K562 (cell line): ENCODE results near the gene NRG3. TPM values are rescaled to one million over a fixed set of nuclear protein-coding genes. Genes with fewer than 3 reads are reported as not detected.

Experiments
- ATAC-seq: fragments of 200-7000 bp; cut with Tn5 transposase; 3 replicates; pipeline ENCODE4 v1.9.1; 2020; ENCODE audit warnings: moderate library complexity
- BruUV-seq: library from RNA; stranded (reverse); fragments of 400-500 nt; replicated peaks from 2 replicates; lab custom pipeline; 2021; lab: Mats Ljungman, UMichigan
- CTCF ChIA-PET: fragments of 300-600 bp; formaldehyde crosslinking; extraction: SDS; loops from one replicate; lab custom pipeline; 2021; ENCODE audit warnings: low intra/inter-chr PET ratio; lab: Yijun Ruan, JAX
- POLR2A ChIA-PET: fragments of 300-600, 350-650 bp; sonication (Branson Sonifier 250); formaldehyde crosslinking; extraction: SDS; loops from one replicate; lab custom pipeline; 2021; ENCODE audit warnings: antibody characterized with exemption, inconsistent platforms; lab: Yijun Ruan, JAX
- DNase-seq, 4 experiments: peaks; one replicate each; pipeline versions ENCODE4 v3.0.0 to v3.0.0-alpha.2; 2011 to 2018; ENCODE audit warnings: low spot score in 3 of 4, mixed read lengths in 3 of 4; ENCODE audit errors: extremely low read depth in 1 of 4
- FAIRE-seq: peaks from 2 replicates; lab custom pipeline; 2011; peaks lifted over from hg19 to GRCh38; lab: Jason Lieb, UNC
- H2AFZ ChIP-seq: 2 replicates; pipeline ENCODE4 v1.6.0; 2011; ENCODE audit warnings: low read depth, low read length, control low read depth, inconsistent platforms
- H3K27ac ChIP-seq: fragments of 200-600 bp; 3 replicates; pipeline ENCODE4 v1.8.0; 2011; ENCODE audit warnings: low read depth, mild to moderate bottlenecking, control low read depth, inconsistent platforms, low read length, moderate library complexity, mixed read lengths; ENCODE audit errors: extremely low read depth
- H3K27me3 ChIP-seq, 2 experiments: fragments of 300-600 bp in 1 of 2; 2 replicates in 1 of 2; 3 replicates in 1 of 2; pipeline versions ENCODE4 v1.6.0 to v1.8.0; 2011; ENCODE audit warnings: inconsistent platforms in 2 of 2, low read length in 2 of 2, mild to moderate bottlenecking in 1 of 2, mixed read lengths in 1 of 2, moderate library complexity in 1 of 2; ENCODE audit not compliant: control insufficient read depth in 2 of 2, insufficient read depth in 2 of 2
- H3K36me3 ChIP-seq: fragments of 300-600 bp; 3 replicates; pipeline ENCODE4 v1.8.0; 2011; ENCODE audit warnings: mild to moderate bottlenecking, low read length, inconsistent platforms; ENCODE audit not compliant: control insufficient read depth, insufficient read depth
- H3K4me1 ChIP-seq, 2 experiments: fragments of 200-600 bp in 1 of 2; replicated peaks in 1 of 2; 2 replicates in 1 of 2; 3 replicates in 1 of 2; pipeline versions ENCODE4 v1.5.1 to v1.8.0; 2011; ENCODE audit warnings: inconsistent platforms in 2 of 2, low read length in 2 of 2, mild to moderate bottlenecking in 1 of 2, mixed read lengths in 1 of 2, moderate library complexity in 1 of 2; ENCODE audit not compliant: control insufficient read depth in 2 of 2, insufficient read depth in 2 of 2
- H3K4me2 ChIP-seq: 2 replicates; pipeline ENCODE4 v1.6.1; 2011; ENCODE audit warnings: low read length, control low read depth, inconsistent platforms, mixed read lengths; ENCODE audit not compliant: insufficient read depth
- H3K4me3 ChIP-seq: fragments of 200-600 bp; sonication (generic), shearing (Covaris generic); 2 replicates; pipeline ENCODE4 v1.5.1; 2016; ENCODE audit warnings: control low read depth, inconsistent platforms
- H3K79me2 ChIP-seq: fragments of 200-600 bp; 3 replicates; pipeline ENCODE4 v1.8.0; 2011; ENCODE audit warnings: low read length, inconsistent platforms; ENCODE audit not compliant: control insufficient read depth, insufficient read depth
- H3K9ac ChIP-seq, 2 experiments: 2 replicates each; pipeline versions ENCODE4 v1.6.0 to v1.6.1; 2011; ENCODE audit warnings: low read depth in 2 of 2, low read length in 2 of 2, control low read depth in 1 of 2, inconsistent platforms in 1 of 2, mild to moderate bottlenecking in 1 of 2, mixed read lengths in 1 of 2; ENCODE audit not compliant: insufficient read depth in 1 of 2
- H3K9me1 ChIP-seq: one replicate; pipeline ENCODE4 v1.6.0; 2011; ENCODE audit warnings: inconsistent platforms, mild to moderate bottlenecking, low read length, moderate library complexity; ENCODE audit not compliant: control insufficient read depth, insufficient read depth
- H3K9me3 ChIP-seq: replicated peaks from 2 replicates; pipeline ENCODE4 v1.5.1; 2011; ENCODE audit warnings: low read depth, low read length, inconsistent platforms; ENCODE audit not compliant: control insufficient read depth, insufficient read depth
- H4K20me1 ChIP-seq: replicated peaks from 2 replicates; pipeline ENCODE4 v1.6.1; 2011; ENCODE audit warnings: low read length, inconsistent platforms, mixed read lengths; ENCODE audit not compliant: control insufficient read depth, insufficient read depth
- MTA1 ChIP-seq: fragments of 450-650 bp; IDR thresholded peaks from 2 replicates; pipeline ENCODE4 v1.6.1; 2017; ENCODE audit warnings: borderline replicate concordance
- POLR3G ChIP-seq: IDR thresholded peaks from 2 replicates; pipeline ENCODE4 v1.6.1; 2011; ENCODE audit not compliant: insufficient read length, insufficient replicate concordance; ENCODE audit errors: extremely low read depth
- RBM34 ChIP-seq: fragments of 200-400 bp; formaldehyde crosslinking; IDR thresholded peaks from 2 replicates; pipeline ENCODE4 v1.6.1; 2018; ENCODE audit warnings: low read length, borderline replicate concordance; ENCODE audit not compliant: insufficient read depth
- RREB1 ChIP-seq: fragments of 250-450 bp; sonication (Bioruptor Pico); IDR thresholded peaks from 2 replicates; pipeline ENCODE4 v1.4.0; 2020
- SAP30 ChIP-seq: fragments of 200-600 bp; sonication (generic); IDR thresholded peaks from 2 replicates; pipeline ENCODE4 v1.6.1; 2012; ENCODE audit warnings: borderline replicate concordance, low read depth, mild to moderate bottlenecking, moderate library complexity, low read length, control low read depth, inconsistent platforms; ENCODE audit not compliant: insufficient read depth, poor library complexity, severe bottlenecking
- USF2 ChIP-seq: sonication (generic); formaldehyde crosslinking; IDR thresholded peaks from 2 replicates; pipeline ENCODE4 v1.5.0; 2020; ENCODE audit warnings: missing genetic modification reagents
- ZBTB12 ChIP-seq: fragments of 250-450 bp; sonication (Bioruptor Pico); IDR thresholded peaks from 2 replicates; pipeline ENCODE4 v1.4.0; 2020
- ZBTB17 ChIP-seq: fragments of 450-650 bp; formaldehyde crosslinking; IDR thresholded peaks from 2 replicates; pipeline ENCODE4 v1.4.0; 2020; ENCODE audit warnings: mild to moderate bottlenecking
- ZFP30 ChIP-seq: fragments of 250-450 bp; sonication (Bioruptor Pico); IDR thresholded peaks from 2 replicates; pipeline ENCODE4 v1.8.0; 2022; ENCODE audit warnings: moderate library complexity, mild to moderate bottlenecking, inconsistent platforms, borderline replicate concordance
- ZMIZ1 ChIP-seq, 2 experiments: fragments of 150-350 bp in 1 of 2; IDR thresholded peaks; 2 replicates each; pipeline ENCODE4 v1.6.1; 2012 to 2016; ENCODE audit warnings: low read depth in 2 of 2, low read length in 2 of 2, mild to moderate bottlenecking in 1 of 2, moderate library complexity in 1 of 2
- WGBS: fragments of 100-300 bp; shearing (Covaris generic); methylation state at CpG from one replicate; pipeline ENCODE4 v1.1.6; 2016; ENCODE audit warnings: low coverage, mixed read lengths; ENCODE audit not compliant: insufficient coverage; ENCODE audit errors: missing lambda C conversion rate; 5-methylcytosine and 5-hydroxymethylcytosine counted together
- in situ Hi-C: fragments of 300-500 bp; cut with MboI; formaldehyde crosslinking; loops from 4 replicates; pipeline ENCODE4 v1.15.0; 2018; ENCODE audit warnings: inconsistent platforms, mixed read lengths
- intact Hi-C: fragments of 100-400 bp; cut with micrococcal nuclease; formaldehyde crosslinking; loops from 2 replicates; pipeline ENCODE4 v1.14.2; 2022
- polyA plus RNA-seq, 8 experiments: library from polyadenylated mRNA; depleted of rRNA in 4 of 8; stranded (reverse) in 5 of 8; unstranded in 3 of 8; fragments of >200 nt; fragmentation: Nextera tagmentation in 2 of 8; fragmentation: Illumina TruSeq in 1 of 8; extraction: Ambion mirVana in 2 of 8; extraction: Trizol in 1 of 8; gene quantifications; 2 replicates each; pipeline versions ENCODE4 v1.2.1 to v1.2.3, GENCODE V29; 2011 to 2014; ENCODE audit warnings: inconsistent platforms in 1 of 8, missing spikeins in 1 of 8
- total RNA-seq, 7 experiments: library from RNA; depleted of rRNA in 6 of 7; stranded (reverse); fragments of >200 nt in 6 of 7; fragmentation: Illumina TruSeq in 2 of 7; extraction: Trizol in 2 of 7; gene quantifications; 2 replicates each; pipeline versions ENCODE4 v1.2.1 to v1.2.3, GENCODE V29; 2011 to 2021; ENCODE audit warnings: low replicate concordance in 1 of 7

NRG3 gene
- total and polyA plus RNA-seq, 9 of the 15 experiments (the other 6 are each of a cell fraction or from before 2014, with no cell fraction given), result not detected

GRCh38 chr10:82027711-82028110, 152.7 kb downstream of the NRG3 start:
- Histone ChIP-seq H3K9me1 (no peaks in the 10 kb centered on the region), H3K9me3 (no peaks in the 10 kb centered on the region), H3K9ac (no peak overlapping the region), H2AFZ (no peak overlapping the region), H3K27me3 (no peaks in the 10 kb centered on the region), H3K27ac (no peak overlapping the region), H4K20me1 (no peaks in the 10 kb centered on the region), H3K79me2 (no peaks in the 10 kb centered on the region), H3K4me1 (no peaks in the 10 kb centered on the region), H3K36me3 (no peaks in the 10 kb centered on the region), H3K4me2 (no peak overlapping the region), H3K4me3 (no peak overlapping the region)
- WGBS, result 0% methylated on average over 1 of the region's 1 CpG
- no peak for FAIRE-seq
- intact Hi-C loops, result no loop called here
- ATAC-seq, result no peak
- CTCF ChIA-PET, result no interaction called here
- in situ Hi-C loops, result no loop called here
- POLR2A ChIA-PET, result no interaction called here
- BruUV-seq, result no TSS peak
- DNase-seq, result no peak
- TF ChIP-seq SAP30 (no peak), RBM34 (no peak), USF2 (no peak), RREB1 (CRISPR knock-in tag) (no peak), POLR3G (no peak), ZBTB17 (CRISPR knock-in tag) (no peak), MTA1 (no peak), ZMIZ1 (IDR thresholded peaks at IDR 0.05; ENCODE audit: low read depth in 2 of 2, low read length in 2 of 2) (no peak), ZBTB12 (no peak), ZFP30 (no peak)
